ENCODE data around the gene ORC5.

DNA sequence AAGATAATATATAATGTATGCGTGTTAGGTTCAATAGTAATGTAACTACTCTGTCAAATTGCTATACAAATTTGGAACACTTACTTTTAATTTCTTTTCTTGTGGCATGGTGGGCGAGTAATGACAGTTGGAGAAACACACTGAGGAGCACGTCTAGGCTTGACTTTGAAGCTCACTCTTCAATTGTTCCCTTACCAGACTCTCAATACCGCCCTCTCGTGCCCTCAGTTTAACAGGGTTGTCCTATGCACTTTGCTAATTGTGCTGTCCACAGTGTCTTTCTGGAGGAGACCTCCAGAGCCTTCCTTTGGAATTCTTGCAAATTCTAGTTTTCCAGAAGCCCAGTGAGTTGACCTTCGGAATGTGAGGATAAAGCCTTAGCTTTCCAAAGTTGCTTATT lies 111.1 kb downstream of the ORC5 start:
- TF ChIP-seq CTCF (conservative IDR thresholded peaks at IDR 0.05; ENCODE audit: low read depth in 2 of 2) (peak; percentile 32 to 57; a peak in 3 of 4 replicates), POLR2AphosphoS5 (IDR thresholded peaks at IDR 0.05; ENCODE audit: low read depth) (no peak), EZH2 (IDR thresholded peaks at IDR 0.05; ENCODE audit: low read depth, unreplicated experiment) (no peak), REST (IDR thresholded peaks at IDR 0.05; ENCODE audit: unreplicated experiment) (no peak), CREB1 (CRISPR knock-in tag; IDR thresholded peaks at IDR 0.05; ENCODE audit: low read depth) (no peak), JUNB (IDR thresholded peaks at IDR 0.05; ENCODE audit: unreplicated experiment) (no peak), EZH2phosphoT487 (IDR thresholded peaks at IDR 0.05; ENCODE audit: unreplicated experiment) (no peak), ZNF114 (CRISPR knock-in tag; IDR thresholded peaks at IDR 0.05) (no peak)
